ENCODE measurements around the gene CHST12.

CHST12 gene

DNA sequence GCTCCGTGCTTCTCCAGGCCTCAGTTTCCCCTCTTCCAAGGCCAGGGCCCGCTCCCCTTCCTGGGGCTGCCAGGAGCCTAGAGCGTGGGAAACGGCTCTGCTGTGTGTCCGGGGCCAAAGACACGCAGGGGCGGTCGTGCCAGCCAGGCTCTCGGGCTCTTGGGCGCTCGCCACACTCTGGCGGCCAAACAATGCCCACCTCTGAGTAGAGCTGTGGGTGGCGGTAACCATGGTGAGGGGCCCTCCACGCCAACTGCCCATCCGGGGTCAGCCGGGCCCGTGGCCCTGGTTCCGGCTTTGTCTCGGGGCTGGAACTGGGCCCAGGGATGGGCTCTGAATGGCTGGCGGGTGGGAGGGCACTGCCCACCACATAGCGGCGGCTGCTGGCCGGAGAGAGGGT, 56.8 kb downstream of the CHST12 start:
- no peak overlapping the region for H3K27ac Mint-ChIP-seq
- no peaks in the 10 kb centered on the region for H3K36me3 Mint-ChIP-seq (ENCODE audit: low read depth)
- H3K9me3 Mint-ChIP-seq: peaks cover 12% of the 10 kb centered on the region
- H3K4me1 Mint-ChIP-seq: no peaks in the 10 kb centered on the region
- no peaks in the 10 kb centered on the region for H3K27me3 Mint-ChIP-seq (ENCODE audit: low read depth)
- TF ChIP-seq, protein P1, sequence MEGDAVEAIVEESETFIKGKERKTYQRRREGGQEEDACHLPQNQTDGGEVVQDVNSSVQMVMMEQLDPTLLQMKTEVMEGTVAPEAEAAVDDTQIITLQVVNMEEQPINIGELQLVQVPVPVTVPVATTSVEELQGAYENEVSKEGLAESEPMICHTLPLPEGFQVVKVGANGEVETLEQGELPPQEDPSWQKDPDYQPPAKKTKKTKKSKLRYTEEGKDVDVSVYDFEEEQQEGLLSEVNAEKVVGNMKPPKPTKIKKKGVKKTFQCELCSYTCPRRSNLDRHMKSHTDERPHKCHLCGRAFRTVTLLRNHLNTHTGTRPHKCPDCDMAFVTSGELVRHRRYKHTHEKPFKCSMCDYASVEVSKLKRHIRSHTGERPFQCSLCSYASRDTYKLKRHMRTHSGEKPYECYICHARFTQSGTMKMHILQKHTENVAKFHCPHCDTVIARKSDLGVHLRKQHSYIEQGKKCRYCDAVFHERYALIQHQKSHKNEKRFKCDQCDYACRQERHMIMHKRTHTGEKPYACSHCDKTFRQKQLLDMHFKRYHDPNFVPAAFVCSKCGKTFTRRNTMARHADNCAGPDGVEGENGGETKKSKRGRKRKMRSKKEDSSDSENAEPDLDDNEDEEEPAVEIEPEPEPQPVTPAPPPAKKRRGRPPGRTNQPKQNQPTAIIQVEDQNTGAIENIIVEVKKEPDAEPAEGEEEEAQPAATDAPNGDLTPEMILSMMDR (IDR thresholded peaks at IDR 0.05; ENCODE audit: unreplicated experiment in 3 of 3): no peak
- no peak overlapping the region for H3K4me3 Mint-ChIP-seq

- H3K27me3 Mint-ChIP-seq (ENCODE audit: low read depth): no peaks in the 10 kb centered on the region
- TF ChIP-seq, protein P1 (IDR thresholded peaks at IDR 0.05; ENCODE audit: unreplicated experiment in 3 of 3): no peak
- H3K27ac Mint-ChIP-seq: no peak overlapping the region
- H3K4me3 Mint-ChIP-seq: no peak overlapping the region
- no peaks in the 10 kb centered on the region for H3K4me1 Mint-ChIP-seq
- H3K36me3 Mint-ChIP-seq (ENCODE audit: low read depth): no peaks in the 10 kb centered on the region
- peaks cover 9% of the 10 kb centered on the region for H3K9me3 Mint-ChIP-seq
Observed at GRCh38 chr7:2460641-2461040, 57.2 kb downstream of the CHST12 start.

DNA sequence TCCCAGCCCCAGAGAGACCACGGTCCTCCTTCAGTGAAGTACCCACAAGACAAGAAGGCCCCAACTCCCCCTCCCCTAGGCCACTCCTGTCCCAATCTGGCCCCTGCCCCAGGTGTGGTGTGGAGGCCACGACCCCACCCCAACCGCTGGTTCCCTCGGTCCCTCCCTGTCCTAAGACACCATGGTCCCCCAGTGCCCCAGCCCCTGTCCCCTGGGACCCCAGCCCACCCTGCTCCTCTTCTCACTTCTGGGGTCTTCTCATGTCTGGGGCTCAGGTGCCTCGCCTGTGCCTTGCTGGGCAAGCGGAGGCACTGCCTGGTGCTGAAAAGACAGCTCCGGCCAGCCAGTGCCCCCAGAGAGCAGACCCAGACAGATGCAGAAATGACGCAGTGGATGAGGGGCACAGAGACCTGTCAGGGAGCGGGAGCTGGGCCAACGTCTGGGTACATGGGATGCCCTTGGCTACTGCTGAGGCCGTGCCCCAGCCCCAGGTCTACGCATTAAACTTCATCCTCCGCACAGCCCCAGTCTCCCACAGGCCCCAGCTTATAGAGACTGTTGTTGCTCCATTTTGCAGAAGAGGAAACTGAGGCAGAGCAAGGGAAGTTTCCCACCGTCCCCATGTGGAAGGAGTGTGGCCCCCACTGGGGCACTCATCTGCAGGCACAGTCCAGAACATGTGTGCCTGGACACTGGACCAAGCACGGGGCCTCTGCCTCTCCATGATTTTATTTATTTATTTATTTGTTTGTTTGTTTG, 58.0 kb downstream of the CHST12 start:
- H3K36me3 Mint-ChIP-seq (ENCODE audit: low read depth): no peaks in the 10 kb centered on the region
- H3K4me1 Mint-ChIP-seq: no peaks in the 10 kb centered on the region
- H3K27ac Mint-ChIP-seq: no peak overlapping the region
- H3K27me3 Mint-ChIP-seq (ENCODE audit: low read depth): no peaks in the 10 kb centered on the region
- H3K4me3 Mint-ChIP-seq: no peak overlapping the region
- TF ChIP-seq, protein P1 (IDR thresholded peaks at IDR 0.05; ENCODE audit: unreplicated experiment in 3 of 3): no peak
- peaks cover 4% of the 10 kb centered on the region for H3K9me3 Mint-ChIP-seq

GRCh38 chr7:2462731-2463130, 59.3 kb downstream of the CHST12 start:
- no peak overlapping the region for H3K4me3 Mint-ChIP-seq
- TF ChIP-seq, protein P1 (IDR thresholded peaks at IDR 0.05; ENCODE audit: unreplicated experiment in 3 of 3): no peak
- H3K9me3 Mint-ChIP-seq: no peaks in the 10 kb centered on the region
- H3K4me1 Mint-ChIP-seq: no peaks in the 10 kb centered on the region
- no peaks in the 10 kb centered on the region for H3K27me3 Mint-ChIP-seq (ENCODE audit: low read depth)
- H3K27ac Mint-ChIP-seq: no peak overlapping the region
- no peaks in the 10 kb centered on the region for H3K36me3 Mint-ChIP-seq (ENCODE audit: low read depth)

DNA sequence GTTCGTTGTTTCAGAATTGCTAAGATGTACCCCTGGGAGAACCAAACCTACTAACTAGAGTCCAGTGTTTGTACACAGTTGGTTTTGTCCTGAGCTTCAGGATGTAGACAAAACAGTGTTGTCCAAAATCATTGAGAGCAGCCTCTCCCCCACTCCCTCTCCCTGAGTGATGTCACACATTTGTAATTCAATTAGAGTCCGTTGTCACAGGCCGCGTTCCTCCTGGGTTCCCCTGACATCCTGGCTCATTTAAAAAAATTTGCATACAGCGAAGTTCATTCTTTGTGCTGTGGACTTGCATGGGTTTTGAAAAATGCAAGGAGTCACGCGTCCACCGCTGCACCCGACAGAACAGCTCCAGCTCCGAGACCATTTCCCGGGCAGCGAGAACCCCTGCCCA, 62.5 kb downstream of the CHST12 start:
- Mint-ChIP-seq H3K27ac (no peak overlapping the region), H3K4me3 (no peak overlapping the region), H3K4me1 (peaks cover 5% of the 10 kb centered on the region), H3K36me3 (ENCODE audit: low read depth) (no peaks in the 10 kb centered on the region), H3K9me3 (no peaks in the 10 kb centered on the region), H3K27me3 (ENCODE audit: low read depth) (peaks cover 7% of the 10 kb centered on the region)
- TF ChIP-seq, protein P1 (IDR thresholded peaks at IDR 0.05; ENCODE audit: unreplicated experiment in 3 of 3): no peak

GRCh38 chr7:2466675-2467074, 63.3 kb downstream of the CHST12 start:
- TF ChIP-seq, protein P1 (IDR thresholded peaks at IDR 0.05; ENCODE audit: unreplicated experiment in 3 of 3): no peak
- H3K27me3 Mint-ChIP-seq (ENCODE audit: low read depth): peaks cover 7% of the 10 kb centered on the region
- H3K36me3 Mint-ChIP-seq (ENCODE audit: low read depth): no peaks in the 10 kb centered on the region
- no peak overlapping the region for H3K27ac Mint-ChIP-seq
- H3K9me3 Mint-ChIP-seq: no peaks in the 10 kb centered on the region
- H3K4me1 Mint-ChIP-seq: peaks cover 5% of the 10 kb centered on the region
- H3K4me3 Mint-ChIP-seq: no peak overlapping the region

Data from nephron (organoid).